Measurements from ENCODE around the gene SSBP2.
"Not testable (repeated sequence)": the region's sequence is repeated elsewhere in the genome, so short reads cannot be mapped to it uniquely, and the experiment has no call there.

SSBP2 gene

GRCh38 chr5:81646469-81646995, 104.4 kb downstream of the SSBP2 start:
- no peak for DNase-seq

GRCh38 chr5:81642210-81642609, 108.7 kb downstream of the SSBP2 start:
- no peak for DNase-seq

- no peak for DNase-seq
These were observed 111.3 kb downstream of the SSBP2 start for GRCh38 chr5:81639556-81639955.

GRCh38 chr5:81638471-81638870, 112.4 kb downstream of the SSBP2 start:
- DNase-seq = no peak

GRCh38 chr5:81633891-81634290, 117.0 kb downstream of the SSBP2 start:
- DNase-seq = no peak

GRCh38 chr5:81633471-81633870, 117.4 kb downstream of the SSBP2 start:
- no peak for DNase-seq

- no peak for DNase-seq
These were observed 118.2 kb downstream of the SSBP2 start for GRCh38 chr5:81632679-81633078.

- DNase-seq = no peak
These were observed 119.3 kb downstream of the SSBP2 start for GRCh38 chr5:81631621-81632020.

- no peak for DNase-seq
These were observed 119.8 kb downstream of the SSBP2 start for GRCh38 chr5:81631124-81631523.

GRCh38 chr5:81630684-81631083, 120.2 kb downstream of the SSBP2 start:
- DNase-seq = no peak

- DNase-seq = no peak
These were observed 120.9 kb downstream of the SSBP2 start for GRCh38 chr5:81629986-81630385.

- DNase-seq = not testable (repeated sequence)
These were observed 122.8 kb downstream of the SSBP2 start for GRCh38 chr5:81628061-81628460.

GRCh38 chr5:81626524-81626923, 124.4 kb downstream of the SSBP2 start:
- DNase-seq = no peak

GRCh38 chr5:81609810-81610375, 141.0 kb downstream of the SSBP2 start:
- no peak for DNase-seq

- no peak for DNase-seq
These were observed 141.9 kb downstream of the SSBP2 start for GRCh38 chr5:81608976-81609375.

GRCh38 chr5:81607693-81608092, 143.2 kb downstream of the SSBP2 start:
- no peak for DNase-seq

- DNase-seq = no peak
These were observed 144.7 kb downstream of the SSBP2 start for GRCh38 chr5:81606150-81606549.

- no peak for DNase-seq
These were observed 145.6 kb downstream of the SSBP2 start for GRCh38 chr5:81605299-81605698.

GRCh38 chr5:81604193-81604592, 146.7 kb downstream of the SSBP2 start:
- no peak for DNase-seq

- DNase-seq = no peak
These were observed 149.0 kb downstream of the SSBP2 start for GRCh38 chr5:81601919-81602318.

- DNase-seq = not testable (repeated sequence)
These were observed 158.8 kb downstream of the SSBP2 start for GRCh38 chr5:81592085-81592484.

- no peak for DNase-seq
These were observed 160.2 kb downstream of the SSBP2 start for GRCh38 chr5:81590498-81591384.

- DNase-seq = no peak
These were observed 171.5 kb downstream of the SSBP2 start for GRCh38 chr5:81579262-81579924.

GRCh38 chr5:81577091-81577490, 173.8 kb downstream of the SSBP2 start:
- DNase-seq = no peak

All from SIG-M5 (cell line).